AG04450 (cell line): ENCODE measurements around the gene POU1F1. TPM values are rescaled to one million over a fixed set of nuclear protein-coding genes. Genes with fewer than 3 reads are reported as not detected.

Experiments used
- CTCF ChIA-PET: fragments of 300-600, 350-600 bp; formaldehyde crosslinking; extraction: SDS; loops from one replicate; lab custom pipeline; 2022; ENCODE audit warnings: antibody characterized with exemption, inconsistent platforms; lab: Charles Lee
- POLR2A ChIA-PET: fragments of 350-600 bp; formaldehyde crosslinking; extraction: SDS; loops from one replicate; lab custom pipeline; 2021; ENCODE audit warnings: antibody characterized with exemption, inconsistent platforms; lab: Yijun Ruan, JAX
- DNase-seq: peaks from one replicate; pipeline ENCODE4 v3.0.0-alpha.2; 2011; ENCODE audit warnings: low read depth, low spot score
- H3K27ac ChIP-seq: one replicate; pipeline ENCODE4 v1.5.1; 2012; ENCODE audit warnings: low read depth, low read length, control low read depth
- H3K27me3 ChIP-seq: one replicate; pipeline ENCODE4 v1.6.0; 2012; ENCODE audit warnings: low read length; ENCODE audit not compliant: control insufficient read depth, insufficient read depth
- H3K4me3 ChIP-seq: 2 replicates; pipeline ENCODE4 v1.5.1; 2011; ENCODE audit warnings: mild to moderate bottlenecking, low read depth, low read length, control low read depth
- H3K9me3 ChIP-seq: 2 replicates; pipeline ENCODE4 v1.5.1; 2012; ENCODE audit warnings: low read length; ENCODE audit not compliant: control insufficient read depth, insufficient read depth
- CTCF ChIP-seq: IDR thresholded peaks from 2 replicates; pipeline ENCODE4 v1.5.1; 2011; ENCODE audit warnings: low read depth, low read length, control low read depth, inconsistent platforms
- polyA plus RNA-seq: library from polyadenylated mRNA; depleted of rRNA; stranded (reverse); fragments of >200 nt; gene quantifications from 2 replicates; pipeline ENCODE4 v1.2.3, GENCODE V29; 2011

Gene POU1F1
- polyA plus RNA-seq, 1 experiment = not detected

GRCh38 chr3:87272718-87273341 is 3.6 kb downstream of the POU1F1 start:
- ChIA-PET CTCF (interaction anchor here (5.0 kb wide), 1 partner anchor 12 kb away, joined by 44 read pairs; no protein-coding TSS in a partner anchor), POLR2A (no interaction called here)

GRCh38 chr3:87270908-87271700 is 5.3 kb downstream of the POU1F1 start:
- no peak for TF ChIP-seq CTCF

More at GRCh38 chr3:87272718-87273341, 3.6 kb downstream of the POU1F1 start:
- Histone ChIP-seq H3K27me3 (no peaks in the 10 kb centered on the region), H3K27ac (no peak overlapping the region), H3K9me3 (no peaks in the 10 kb centered on the region), H3K4me3 (no peak overlapping the region)
- TF ChIP-seq CTCF = no peak
- no peak for DNase-seq

GRCh38 chr3:87269723-87270122 is 6.7 kb downstream of the POU1F1 start:
- H3K9me3 ChIP-seq = no peaks in the 10 kb centered on the region
- no peak for DNase-seq
- no peaks in the 10 kb centered on the region for H3K27me3 ChIP-seq
- no peak overlapping the region for H3K4me3 ChIP-seq
- no peak overlapping the region for H3K27ac ChIP-seq
- CTCF ChIA-PET = interaction anchor here (1.4 to 5.0 kb wide), 3 partner anchors 9 to 735 kb away, joined by 4 to 44 read pairs (median 6); no protein-coding TSS in a partner anchor
- TF ChIP-seq CTCF = no peak
- POLR2A ChIA-PET = no interaction called here

More at GRCh38 chr3:87270908-87271700, 5.3 kb downstream of the POU1F1 start:
- no peak for DNase-seq
- POLR2A ChIA-PET = no interaction called here
- Histone ChIP-seq H3K4me3 (no peak overlapping the region), H3K9me3 (no peaks in the 10 kb centered on the region), H3K27ac (no peak overlapping the region), H3K27me3 (no peaks in the 10 kb centered on the region)
- CTCF ChIA-PET = interaction anchor here (1.7 to 5.0 kb wide), 2 partner anchors 11 to 27 kb away, joined by 6 to 44 read pairs; no protein-coding TSS in a partner anchor

GRCh38 chr3:87268646-87269211 is 7.7 kb downstream of the POU1F1 start:
- no peak overlapping the region for H3K4me3 ChIP-seq
- no peaks in the 10 kb centered on the region for H3K27me3 ChIP-seq
- DNase-seq = no peak
- ChIA-PET CTCF (interaction anchor here (5.0 kb wide), 1 partner anchor 8 kb away, joined by 44 read pairs; no protein-coding TSS in a partner anchor), POLR2A (no interaction called here)
- no peak overlapping the region for H3K27ac ChIP-seq
- H3K9me3 ChIP-seq = no peaks in the 10 kb centered on the region
- TF ChIP-seq CTCF = no peak
